Suppressor macrophage treated with lipopolysaccharide for 1 hour (primary cell): ENCODE measurements around the gene GALNT2.

Experiments
- DNase-seq, 3 donors: peaks; one replicate each; pipeline ENCODE4 v3.0.0-alpha.2; 2020 to 2022

The GALNT2 gene

GRCh38 chr1:230243583-230244353 is 176.7 kb downstream of the GALNT2 start:
- no peak for DNase-seq

GRCh38 chr1:230246551-230246950 is 179.5 kb downstream of the GALNT2 start:
- DNase-seq = no peak

- no peak for DNase-seq
These were observed 181.2 kb downstream of the GALNT2 start for GRCh38 chr1:230248016-230248888.

GRCh38 chr1:230248889-230249270 is 181.8 kb downstream of the GALNT2 start:
- no peak for DNase-seq

GRCh38 chr1:230249695-230250480 is 182.8 kb downstream of the GALNT2 start:
- DNase-seq = no peak

- DNase-seq = no peak
These were observed 183.6 kb downstream of the GALNT2 start for GRCh38 chr1:230250666-230251065.

- DNase-seq = no peak
These were observed 184.7 kb downstream of the GALNT2 start for GRCh38 chr1:230251644-230252191.

GRCh38 chr1:230253150-230253549 is 186.1 kb downstream of the GALNT2 start:
- no peak for DNase-seq

- no peak for DNase-seq
These were observed 187.2 kb downstream of the GALNT2 start for GRCh38 chr1:230254265-230254664.

- no peak for DNase-seq
These were observed 188.1 kb downstream of the GALNT2 start for GRCh38 chr1:230255116-230255515.

- no peak for DNase-seq
These were observed 189.0 kb downstream of the GALNT2 start for GRCh38 chr1:230255991-230256390.

- DNase-seq = no peak
These were observed 189.9 kb downstream of the GALNT2 start for GRCh38 chr1:230256896-230257295.

GRCh38 chr1:230259621-230260020 is 192.6 kb downstream of the GALNT2 start:
- peak in 1 of 3 donors; percentile 4 for DNase-seq

GRCh38 chr1:230260831-230261230 is 193.8 kb downstream of the GALNT2 start:
- peak in 2 of 3 donors; percentile 32 to 38 for DNase-seq

GRCh38 chr1:230261928-230262650 is 195.1 kb downstream of the GALNT2 start:
- no peak for DNase-seq

- DNase-seq = no peak
These were observed 196.0 kb downstream of the GALNT2 start for GRCh38 chr1:230262867-230263567.

GRCh38 chr1:230263568-230264195 is 196.6 kb downstream of the GALNT2 start:
- no peak for DNase-seq

GRCh38 chr1:230264342-230264741 is 197.3 kb downstream of the GALNT2 start:
- DNase-seq = no peak

GRCh38 chr1:230265200-230266115 is 198.4 kb downstream of the GALNT2 start:
- no peak for DNase-seq

GRCh38 chr1:230266456-230266855 is 199.4 kb downstream of the GALNT2 start:
- no peak for DNase-seq
